Measurements from ENCODE around the gene CNTNAP2. TPM values are rescaled to one million over a fixed set of nuclear protein-coding genes. Genes with fewer than 3 reads are reported as not detected.

CNTNAP2 gene
- total and polyA plus RNA-seq, 8 donors: 0.09 to 1.1 (median 0.38) TPM

DNA sequence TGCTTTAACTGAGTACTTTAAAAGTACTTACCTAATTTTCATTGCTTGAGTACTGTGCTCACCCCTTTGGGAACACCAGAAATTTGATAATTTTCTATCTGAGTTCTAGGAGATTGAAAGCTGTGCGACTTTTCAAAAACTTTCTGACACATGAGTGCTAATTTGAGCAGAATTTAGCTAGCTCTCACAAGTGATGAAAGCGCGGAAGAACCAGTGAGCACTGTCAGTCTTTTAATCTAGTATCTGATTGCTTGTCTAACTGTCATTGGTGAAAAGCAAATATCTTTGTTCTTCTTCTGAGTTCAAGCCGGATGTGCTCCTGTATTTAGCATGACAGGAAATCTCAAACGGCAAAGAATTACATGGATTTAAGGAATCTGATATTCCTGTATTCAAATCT is 899.4 kb downstream of the CNTNAP2 start:
- WGBS, 2 donors: 95 to 97% methylated on average over 5 of the region's 5 CpGs
- FAIRE-seq: no peak

GRCh38 chr7:147022056-147022455 is 905.5 kb downstream of the CNTNAP2 start:
- Histone ChIP-seq H3K36me3 (no peaks in the 10 kb centered on the region), H3K4me1 (peaks cover 0 to 8% (median 0%) of the 10 kb centered on the region in 3 donors), H3K9me3 (no peaks in the 10 kb centered on the region), H3K4me3 (no peak overlapping the region), H3K27ac (no peak overlapping the region), H3K27me3 (no peaks in the 10 kb centered on the region)
- DNase-seq (no peak), FAIRE-seq (no peak), ATAC-seq (no peak)
- intact Hi-C loops (cut with DNase I): no loop called here
- 50 to 55% methylated on average over 2 of the region's 2 CpGs for WGBS, 2 donors
- no peak for TF ChIP-seq CTCF (IDR thresholded peaks at IDR 0.05)

More for the DNA sequence above, 899.4 kb downstream of the CNTNAP2 start:
- TF ChIP-seq CTCF (IDR thresholded peaks at IDR 0.05): no peak
- no peak overlapping the region for H3K27ac ChIP-seq
- H3K4me3 ChIP-seq: no peak overlapping the region
- no peaks in the 10 kb centered on the region for H3K27me3 ChIP-seq
- DNase-seq (no peak), ATAC-seq (no peak)
- peaks cover 0 to 8% (median 0%) of the 10 kb centered on the region in 3 donors for H3K4me1 ChIP-seq
- H3K36me3 ChIP-seq: no peaks in the 10 kb centered on the region
- intact Hi-C loops (cut with DNase I): no loop called here
- H3K9me3 ChIP-seq: no peaks in the 10 kb centered on the region

GRCh38 chr7:147023440-147023839 is 906.8 kb downstream of the CNTNAP2 start:
- intact Hi-C loops (cut with DNase I): no loop called here
- DNase-seq: no peak

GRCh38 chr7:147029953-147030352 is 913.4 kb downstream of the CNTNAP2 start:
- H3K4me3 ChIP-seq: no peak overlapping the region
- FAIRE-seq (no peak), ATAC-seq (no peak), DNase-seq (no peak)
- no peak for TF ChIP-seq CTCF (IDR thresholded peaks at IDR 0.05)
- H3K36me3 ChIP-seq: no peaks in the 10 kb centered on the region
- H3K4me1 ChIP-seq: no peaks in the 10 kb centered on the region
- WGBS, 2 donors: 92 to 97% methylated on average over 1 of the region's 1 CpG
- no peaks in the 10 kb centered on the region for H3K9me3 ChIP-seq
- intact Hi-C loops (cut with DNase I): no loop called here
- no peaks in the 10 kb centered on the region for H3K27me3 ChIP-seq
- no peak overlapping the region for H3K27ac ChIP-seq

More at GRCh38 chr7:147023440-147023839, 906.8 kb downstream of the CNTNAP2 start:
- Histone ChIP-seq H3K4me3 (no peak overlapping the region), H3K27ac (no peak overlapping the region), H3K4me1 (peaks cover 0 to 1% (median 0%) of the 10 kb centered on the region in 3 donors), H3K9me3 (no peaks in the 10 kb centered on the region), H3K36me3 (no peaks in the 10 kb centered on the region), H3K27me3 (no peaks in the 10 kb centered on the region)
- TF ChIP-seq CTCF (IDR thresholded peaks at IDR 0.05): no peak
- ATAC-seq (no peak), FAIRE-seq (no peak)

DNA sequence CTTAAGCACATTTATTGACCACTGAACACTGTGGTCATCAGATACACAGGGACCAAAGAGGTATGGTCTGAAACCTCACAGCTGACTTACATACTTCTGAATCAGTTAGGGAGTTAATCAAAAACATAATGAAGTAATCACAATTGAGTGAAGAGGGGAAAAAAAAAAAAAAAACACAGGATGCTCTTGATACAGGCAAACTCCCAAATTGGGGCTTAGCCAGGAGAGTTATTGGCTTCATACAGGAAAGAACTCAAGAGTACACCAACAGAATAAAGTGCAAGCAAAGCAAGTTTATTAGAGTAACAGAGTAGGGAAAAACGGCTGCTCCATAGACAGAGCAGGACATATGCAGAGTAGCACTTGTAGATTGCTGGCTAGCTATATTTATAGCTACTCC is 917.0 kb downstream of the CNTNAP2 start:
- no peak overlapping the region for H3K4me3 ChIP-seq
- DNase-seq (no peak), ATAC-seq (no peak), FAIRE-seq (no peak)
- TF ChIP-seq CTCF (IDR thresholded peaks at IDR 0.05): no peak
- intact Hi-C loops (cut with DNase I): no loop called here
- no peaks in the 10 kb centered on the region for H3K27me3 ChIP-seq
- 84 to 85% methylated on average over 1 of the region's 1 CpG for WGBS, 2 donors
- no peaks in the 10 kb centered on the region for H3K9me3 ChIP-seq
- no peak overlapping the region for H3K27ac ChIP-seq
- no peaks in the 10 kb centered on the region for H3K36me3 ChIP-seq
- H3K4me1 ChIP-seq: no peaks in the 10 kb centered on the region
